Daoy (cell line): ENCODE data around the gene STX16. TPM values are rescaled to one million over a fixed set of nuclear protein-coding genes. Genes with fewer than 3 reads are reported as not detected.

Experiments
- DNase-seq: peaks from one replicate; pipeline ENCODE4 v3.0.0-alpha.2; 2015; ENCODE audit warnings: low read depth
- total RNA-seq: library from RNA; depleted of rRNA; stranded (reverse); fragments of >200 nt; shearing (Covaris generic); gene quantifications from 2 replicates; pipeline ENCODE4 v1.2.3, GENCODE V29; 2014; rRNA removed

The STX16 gene, protein sequence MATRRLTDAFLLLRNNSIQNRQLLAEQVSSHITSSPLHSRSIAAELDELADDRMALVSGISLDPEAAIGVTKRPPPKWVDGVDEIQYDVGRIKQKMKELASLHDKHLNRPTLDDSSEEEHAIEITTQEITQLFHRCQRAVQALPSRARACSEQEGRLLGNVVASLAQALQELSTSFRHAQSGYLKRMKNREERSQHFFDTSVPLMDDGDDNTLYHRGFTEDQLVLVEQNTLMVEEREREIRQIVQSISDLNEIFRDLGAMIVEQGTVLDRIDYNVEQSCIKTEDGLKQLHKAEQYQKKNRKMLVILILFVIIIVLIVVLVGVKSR
- 12.1 and 16.0 TPM in 2 replicates for total RNA-seq

DNA sequence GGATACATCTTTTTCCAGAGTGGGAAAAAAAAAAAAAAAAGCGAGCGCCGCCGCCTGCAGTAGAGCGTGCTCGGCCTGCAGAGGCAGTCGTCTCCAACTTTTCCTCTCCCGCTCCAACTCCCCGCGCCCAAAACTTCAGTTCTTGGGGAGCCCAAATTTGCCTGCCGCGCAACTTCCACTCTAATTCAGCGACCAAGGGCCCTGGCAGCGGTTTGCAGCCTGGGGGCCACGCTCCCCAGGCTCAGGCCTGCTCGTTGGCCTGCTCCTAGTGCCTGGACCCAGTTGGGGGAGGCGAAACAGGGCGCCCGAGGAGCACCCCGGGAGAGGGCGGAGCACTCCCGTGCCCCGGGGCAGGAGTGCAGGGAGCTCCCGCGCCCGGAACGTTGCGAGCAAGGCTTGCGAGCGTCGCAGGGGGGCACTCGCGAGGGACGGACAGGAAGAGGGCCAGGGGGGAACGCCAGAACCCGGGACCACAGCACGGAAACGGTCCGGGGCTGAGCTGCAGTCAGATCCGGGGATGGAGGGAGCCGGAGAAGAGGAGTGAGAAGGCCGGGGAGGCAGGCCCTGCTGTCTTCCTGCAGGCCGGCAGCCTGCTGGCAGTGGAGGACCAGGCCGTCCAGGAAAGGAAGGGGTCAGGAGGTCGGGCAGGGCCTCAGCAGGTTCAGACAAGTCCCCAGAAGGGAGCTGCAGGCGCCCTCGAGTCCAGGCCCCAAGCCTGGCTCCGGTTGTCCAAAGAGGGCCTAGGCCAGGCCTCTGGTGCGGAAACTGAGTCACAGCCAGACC is at the start of gene STX16:
Gene STX16 (plus strand): TSS at position 508 of the 783 bp plus-strand sequence. CDS start 724 bp downstream, outside the sequence.
- DNase-seq = peak; percentile 97

DNA sequence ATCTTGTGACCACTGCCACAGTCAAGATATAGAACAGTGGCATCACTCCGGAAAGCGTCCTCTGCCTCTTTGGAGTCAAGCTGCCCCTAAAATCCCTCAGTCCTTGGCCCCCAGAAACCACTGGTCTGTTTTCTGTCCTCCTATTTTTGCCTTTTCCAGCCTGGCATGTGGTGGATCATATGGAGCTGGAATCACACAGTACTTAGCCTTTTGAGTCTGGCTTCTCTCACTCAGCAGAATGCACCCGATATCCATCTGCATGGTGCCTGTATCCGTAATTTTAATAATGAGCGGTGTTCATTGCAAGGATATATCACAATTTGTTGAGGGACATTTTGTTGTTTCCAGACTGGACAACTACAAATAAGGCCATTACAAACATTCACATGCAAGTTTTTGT is 49.0 kb upstream of the STX16 start:
- DNase-seq = no peak

DNA sequence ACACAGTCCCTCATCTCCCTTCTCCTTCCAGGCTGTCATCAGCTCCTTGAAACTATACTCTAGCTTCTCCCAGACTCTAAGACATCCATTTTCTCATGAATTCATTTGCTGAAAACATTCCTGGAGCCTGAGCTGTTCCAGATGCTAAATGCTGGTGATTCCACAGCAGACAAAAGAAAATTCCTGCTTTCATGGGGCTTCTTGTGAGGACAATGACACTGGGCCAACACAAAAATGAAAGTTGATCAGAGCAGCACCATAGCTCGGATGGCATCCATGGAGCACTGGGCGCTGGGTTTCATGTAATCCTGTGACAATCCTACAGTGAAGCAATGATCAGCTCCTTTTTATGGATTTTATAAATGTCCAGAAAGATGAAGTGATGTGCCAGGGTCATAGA is 47.4 kb upstream of the STX16 start:
- DNase-seq = no peak

DNA sequence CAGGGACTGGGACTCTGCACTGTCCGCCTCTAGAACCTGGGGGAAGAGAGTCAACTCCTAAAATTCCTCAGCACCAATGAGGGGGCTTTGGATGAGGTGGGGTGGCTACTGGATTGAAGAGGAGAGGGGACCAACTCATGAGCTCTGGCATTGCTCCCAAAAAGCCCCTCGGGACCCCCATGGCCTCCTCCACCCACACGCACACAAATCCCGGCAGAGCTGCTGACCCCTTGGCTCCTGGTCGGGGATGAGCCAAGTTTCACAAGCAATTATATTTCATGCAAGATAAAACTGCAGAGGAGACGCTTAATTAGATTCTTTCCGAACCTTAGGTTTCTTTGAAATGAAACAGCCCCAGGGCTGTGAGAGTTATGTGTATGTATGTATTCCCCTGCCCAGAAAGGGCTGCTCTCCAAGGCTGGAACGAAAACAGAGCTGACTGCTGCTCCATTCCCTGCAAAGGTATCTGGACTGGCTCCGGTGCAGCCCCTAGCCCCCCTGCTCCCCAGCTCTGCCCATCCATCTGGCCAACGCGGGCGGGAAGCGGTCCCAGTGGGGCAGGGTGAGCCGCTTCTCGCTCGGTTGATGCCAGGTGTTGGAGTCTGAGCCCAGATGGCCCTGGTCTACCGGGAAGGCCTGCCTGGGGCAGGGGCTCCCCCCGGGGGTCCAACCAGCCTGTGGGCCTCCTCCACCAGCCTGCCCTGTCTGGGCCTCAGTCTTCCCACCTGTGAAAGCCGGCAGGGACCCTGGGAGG is 46.8 kb upstream of the STX16 start:
- no peak for DNase-seq

DNA sequence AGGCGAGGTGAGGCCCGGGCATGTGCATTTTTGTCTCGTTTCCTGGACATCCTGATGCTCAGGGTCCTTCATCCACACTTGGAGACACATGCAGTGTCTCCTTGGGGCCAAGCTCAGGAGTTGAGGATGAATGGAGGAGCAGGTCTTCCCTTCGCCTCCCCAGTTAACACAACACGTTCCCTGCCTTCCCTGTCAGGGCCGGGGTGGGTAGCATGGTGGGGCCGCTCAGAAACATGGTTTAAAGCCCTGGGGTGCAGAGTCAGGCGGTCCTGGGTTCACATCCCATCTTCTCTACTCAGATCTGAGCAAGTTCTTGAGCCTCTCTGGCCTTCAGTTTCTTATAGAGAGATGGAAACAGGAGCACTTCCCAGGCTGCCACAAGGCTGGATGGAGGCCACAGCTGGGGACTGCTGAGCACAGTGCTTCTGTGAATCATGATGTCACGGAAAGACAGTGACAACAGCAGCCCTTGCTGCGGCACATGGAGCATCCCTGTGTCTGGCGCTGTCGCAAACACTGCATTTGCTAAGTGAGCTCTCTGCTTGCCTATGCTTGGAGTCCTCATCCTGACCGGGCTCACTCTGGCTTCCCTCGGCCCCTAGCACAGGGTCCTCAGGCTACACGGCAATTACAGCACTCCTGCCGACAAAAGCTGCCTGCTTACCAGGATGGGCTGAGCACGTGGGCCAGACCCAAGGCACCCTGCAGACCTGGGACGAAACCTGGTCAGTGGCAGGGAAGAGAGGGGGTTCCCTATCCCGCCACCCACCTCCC is 45.6 kb upstream of the STX16 start:
- DNase-seq = no peak

DNA sequence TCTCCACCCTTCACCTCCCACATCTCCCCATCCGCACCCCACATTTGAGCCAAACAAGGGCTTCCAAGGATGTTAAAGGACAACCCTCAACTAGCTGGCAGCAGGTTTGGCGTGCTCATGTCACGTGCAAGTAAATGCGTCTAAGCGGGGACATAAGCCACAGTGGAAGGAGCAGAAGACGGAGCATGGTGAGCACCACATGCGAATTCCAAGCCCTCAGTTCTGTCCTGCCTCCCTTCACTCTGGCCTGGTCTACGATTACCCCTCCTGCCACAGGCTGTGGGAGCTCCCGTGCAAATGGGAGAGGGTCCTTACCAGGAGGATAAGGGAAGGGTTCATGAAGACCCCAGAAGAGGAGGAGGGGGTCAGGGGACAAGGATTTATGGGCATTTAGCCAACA is 44.9 kb upstream of the STX16 start:
- no peak for DNase-seq

DNA sequence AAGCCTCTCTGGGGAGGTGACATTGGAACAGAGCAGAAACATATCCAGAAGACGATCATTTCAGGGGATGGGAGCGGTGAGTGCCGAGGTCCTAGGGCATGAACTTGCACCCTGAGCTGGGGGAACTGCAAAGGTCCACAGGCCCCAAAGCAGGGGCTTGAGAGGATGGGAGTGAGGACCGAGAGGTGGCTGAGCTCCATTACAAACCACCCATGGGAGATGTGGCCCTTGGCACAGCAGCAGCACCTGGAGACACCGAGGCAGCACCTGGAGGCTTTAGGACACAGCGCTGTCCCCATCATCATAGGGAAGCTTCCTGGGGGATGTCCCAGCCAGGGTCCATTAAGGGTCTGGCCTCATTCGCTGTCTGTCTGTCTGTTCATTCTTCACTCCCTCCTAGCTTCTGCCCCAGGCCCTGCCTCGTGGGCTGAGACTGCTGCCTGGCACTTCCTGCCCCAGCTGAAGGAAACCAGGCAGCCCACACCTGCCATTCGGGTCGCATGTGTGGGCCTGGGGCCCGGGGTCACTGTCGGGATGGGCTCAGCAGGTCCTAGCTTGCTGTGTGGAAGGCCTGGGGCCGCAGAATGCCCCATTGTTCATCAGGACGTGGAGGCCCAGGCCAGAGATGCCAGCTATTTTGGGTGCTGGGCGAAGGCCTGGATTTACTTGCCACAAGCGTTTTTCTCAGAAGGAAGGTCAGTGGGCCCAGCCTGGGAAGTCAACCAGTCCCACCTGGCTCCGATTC is 42.8 kb upstream of the STX16 start:
- no peak for DNase-seq

DNA sequence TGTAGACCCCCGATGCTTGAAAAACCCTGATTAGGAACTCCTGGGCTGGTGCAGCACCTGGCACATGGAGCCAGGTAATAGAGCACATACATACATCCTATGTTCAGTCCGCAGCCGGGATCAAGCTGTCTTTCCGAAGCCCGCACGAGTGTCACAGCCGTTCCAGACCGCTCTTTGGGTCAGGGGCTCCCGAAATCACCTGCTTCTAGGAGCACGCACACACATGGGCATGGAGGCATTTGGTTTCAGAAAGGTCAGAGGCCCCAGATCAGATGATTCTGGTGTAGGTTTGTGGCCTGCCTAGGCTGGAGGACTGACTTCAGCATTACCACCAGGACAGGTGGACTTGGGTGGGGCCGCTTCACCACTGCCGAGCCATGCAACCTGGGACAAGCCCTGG is 42.1 kb upstream of the STX16 start:
- DNase-seq = no peak

DNA sequence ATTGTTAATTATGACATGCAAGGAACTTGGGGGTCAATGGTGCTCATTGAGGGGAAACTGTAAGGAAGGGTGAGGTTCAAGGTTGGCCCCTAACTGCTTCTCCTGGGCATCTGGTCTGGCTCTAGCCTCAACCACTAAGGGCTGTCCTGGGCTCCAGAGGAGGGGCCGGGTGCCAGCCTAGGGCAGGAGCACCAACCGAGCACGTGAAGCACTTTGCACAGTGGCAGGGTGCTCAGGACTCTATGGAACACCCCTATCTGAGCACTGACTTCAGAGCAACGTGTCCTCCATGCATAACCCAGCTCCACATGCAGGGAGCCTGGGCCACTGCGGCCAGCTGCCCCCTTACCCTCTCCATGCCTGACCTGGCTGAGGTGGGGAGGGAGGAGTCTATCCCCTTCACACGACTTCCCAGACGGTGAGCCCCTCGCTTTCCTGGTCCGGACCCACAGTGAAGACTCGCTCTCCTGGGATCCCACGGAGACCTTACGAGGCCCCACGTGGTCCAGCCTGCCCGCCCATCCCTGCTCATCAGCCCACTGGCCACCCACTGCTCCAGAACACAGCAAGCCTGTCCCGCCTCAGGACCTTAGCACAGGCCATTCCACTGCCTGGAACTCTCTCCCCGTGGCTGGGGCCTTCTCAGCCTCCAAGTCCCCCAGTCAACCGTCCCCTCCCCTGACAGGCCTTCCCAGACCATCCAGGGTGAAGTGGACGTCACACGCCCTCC is 40.8 kb upstream of the STX16 start:
- no peak for DNase-seq

DNA sequence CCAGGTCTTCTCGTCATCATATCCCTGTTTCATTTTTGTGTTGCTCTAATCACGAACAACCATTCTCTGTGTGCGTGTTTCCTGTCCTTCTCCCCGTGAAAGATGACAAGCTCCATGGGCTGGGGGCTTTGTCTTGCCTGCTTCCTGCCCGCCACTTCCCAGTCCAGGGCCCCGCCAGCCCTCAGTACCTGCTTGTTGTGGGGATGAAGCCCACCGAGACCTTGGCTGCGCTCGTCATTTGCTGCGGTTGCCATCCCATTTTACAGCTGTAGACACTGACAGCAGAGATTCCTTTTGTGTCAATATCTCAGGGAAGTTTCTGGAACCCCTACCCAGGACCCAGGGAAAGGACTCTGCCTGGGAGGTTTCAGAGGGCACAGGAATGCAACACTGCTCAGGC is 40.3 kb upstream of the STX16 start:
- no peak for DNase-seq

DNA sequence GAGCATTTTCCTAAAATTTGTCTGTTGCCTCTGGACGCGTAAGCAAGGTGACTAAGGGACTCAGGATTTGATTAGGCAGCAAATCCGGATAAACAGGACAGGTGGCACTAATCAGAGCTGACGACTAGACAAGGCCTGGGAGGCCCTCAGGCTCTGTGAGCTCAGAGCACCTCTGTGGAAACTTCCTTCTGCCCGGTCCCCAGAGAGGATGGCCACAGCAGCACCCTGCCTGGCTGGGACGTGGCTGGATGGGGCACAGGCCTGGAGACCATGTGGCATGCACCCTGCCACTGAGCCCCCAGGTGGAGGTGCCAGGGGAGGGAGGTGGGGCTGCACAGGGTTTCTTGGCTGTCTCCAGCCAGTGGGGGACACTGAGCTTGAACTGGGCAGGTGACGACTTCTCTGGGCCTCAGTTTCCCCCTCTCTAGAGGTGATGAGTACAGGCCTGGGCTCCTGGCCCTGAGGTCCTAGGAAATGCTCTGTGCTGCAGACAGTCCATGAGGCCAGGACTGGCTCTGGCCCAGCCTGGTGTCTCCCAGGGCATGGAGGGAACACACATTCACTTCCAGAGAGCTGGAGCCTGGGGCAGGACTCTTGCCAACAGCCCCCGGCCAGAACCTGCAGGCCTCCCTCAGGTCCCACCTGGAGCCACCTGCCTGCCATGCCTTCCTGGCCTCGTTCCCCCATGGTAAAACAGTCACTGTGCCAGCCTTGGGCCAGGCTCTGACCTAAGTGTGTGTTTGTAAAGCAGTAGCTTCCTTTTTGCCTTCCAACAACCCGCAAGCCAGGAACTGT is 39.6 kb upstream of the STX16 start:
- no peak for DNase-seq

DNA sequence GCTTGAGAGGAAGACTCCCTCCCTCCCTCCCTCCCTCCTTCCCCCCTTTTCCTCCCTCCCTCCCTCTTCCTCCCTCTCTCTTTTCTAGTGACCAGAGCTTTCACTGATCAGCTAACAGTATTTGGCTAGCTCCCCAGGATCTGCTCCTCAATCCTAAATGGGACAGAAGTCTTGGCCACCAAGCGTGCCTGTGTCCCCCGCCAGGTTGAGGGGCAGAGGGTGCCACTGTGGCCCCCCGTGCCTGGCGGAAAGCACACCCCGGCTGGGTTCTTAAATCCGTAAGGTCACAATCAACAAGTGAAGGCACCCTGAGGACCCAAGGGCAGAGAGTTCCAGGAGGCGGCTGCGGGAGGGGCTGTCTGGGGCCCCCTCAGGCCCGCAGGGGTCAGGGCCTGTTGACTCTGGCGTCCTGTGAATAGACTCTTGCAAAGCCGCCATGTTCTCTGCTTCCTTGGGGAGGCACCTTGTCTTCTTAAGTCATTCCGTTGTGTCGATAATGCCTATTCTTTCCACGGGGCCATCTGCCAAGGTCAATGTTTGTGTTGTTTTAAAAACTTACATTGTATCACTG is 38.9 kb upstream of the STX16 start:
- DNase-seq = no peak

DNA sequence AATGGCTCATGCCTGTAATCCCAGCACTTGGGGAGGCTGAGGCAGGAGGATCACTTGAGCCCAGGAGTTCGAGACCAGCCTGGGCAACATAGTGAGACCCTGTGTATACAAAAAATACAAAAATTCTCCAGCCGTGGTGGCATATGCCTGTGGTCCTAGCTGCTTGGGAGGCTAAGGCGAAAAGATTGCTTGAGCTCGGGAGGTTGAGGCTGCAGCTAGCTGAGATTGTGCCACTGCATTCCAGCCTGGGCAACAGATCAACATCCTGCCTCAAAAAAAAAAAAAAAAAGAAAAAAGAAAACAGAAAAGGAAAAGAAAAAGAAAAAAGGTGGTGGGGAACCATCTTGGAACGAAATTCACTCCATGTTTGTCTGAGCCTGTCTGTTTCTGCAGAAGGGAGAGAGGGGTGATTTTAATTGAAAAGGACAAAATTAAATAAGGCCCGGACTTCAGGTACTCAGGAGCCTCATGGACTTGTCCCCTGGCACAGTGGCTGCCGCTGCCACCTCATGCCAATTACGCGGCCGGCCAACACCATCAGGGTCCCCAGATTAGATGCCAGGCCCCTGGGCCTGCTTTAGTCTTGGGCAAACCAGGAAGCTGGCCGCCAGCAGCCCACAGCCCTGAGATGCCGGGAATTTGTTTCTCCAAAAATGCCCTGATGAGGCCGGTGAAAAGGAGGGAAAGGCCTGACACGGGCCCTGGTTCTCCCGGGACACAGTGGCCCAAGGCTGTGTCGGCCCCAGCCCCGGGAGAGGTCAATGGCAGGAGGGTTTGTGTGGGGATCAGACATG is 37.8 kb upstream of the STX16 start:
- DNase-seq = no peak

DNA sequence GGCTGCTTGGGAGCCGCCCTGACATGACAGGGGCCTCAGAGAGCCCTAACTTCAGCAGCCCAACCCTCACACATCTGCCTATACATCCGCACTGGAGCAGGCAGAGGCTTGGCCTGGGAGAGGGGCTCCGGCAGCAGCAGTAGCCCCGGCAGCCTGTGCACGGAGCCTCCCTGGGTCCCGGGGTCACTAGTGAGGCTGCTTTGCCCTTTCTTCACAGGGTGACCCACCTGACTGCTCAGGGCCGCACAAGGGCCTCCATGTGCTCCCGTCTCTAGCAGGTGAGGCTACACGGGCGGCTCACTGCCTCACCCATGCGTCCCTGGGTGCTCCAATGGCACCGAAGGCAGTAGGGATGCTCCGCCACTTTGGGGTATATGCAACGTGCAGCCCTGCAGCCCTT is 36.7 kb upstream of the STX16 start:
- no peak for DNase-seq

DNA sequence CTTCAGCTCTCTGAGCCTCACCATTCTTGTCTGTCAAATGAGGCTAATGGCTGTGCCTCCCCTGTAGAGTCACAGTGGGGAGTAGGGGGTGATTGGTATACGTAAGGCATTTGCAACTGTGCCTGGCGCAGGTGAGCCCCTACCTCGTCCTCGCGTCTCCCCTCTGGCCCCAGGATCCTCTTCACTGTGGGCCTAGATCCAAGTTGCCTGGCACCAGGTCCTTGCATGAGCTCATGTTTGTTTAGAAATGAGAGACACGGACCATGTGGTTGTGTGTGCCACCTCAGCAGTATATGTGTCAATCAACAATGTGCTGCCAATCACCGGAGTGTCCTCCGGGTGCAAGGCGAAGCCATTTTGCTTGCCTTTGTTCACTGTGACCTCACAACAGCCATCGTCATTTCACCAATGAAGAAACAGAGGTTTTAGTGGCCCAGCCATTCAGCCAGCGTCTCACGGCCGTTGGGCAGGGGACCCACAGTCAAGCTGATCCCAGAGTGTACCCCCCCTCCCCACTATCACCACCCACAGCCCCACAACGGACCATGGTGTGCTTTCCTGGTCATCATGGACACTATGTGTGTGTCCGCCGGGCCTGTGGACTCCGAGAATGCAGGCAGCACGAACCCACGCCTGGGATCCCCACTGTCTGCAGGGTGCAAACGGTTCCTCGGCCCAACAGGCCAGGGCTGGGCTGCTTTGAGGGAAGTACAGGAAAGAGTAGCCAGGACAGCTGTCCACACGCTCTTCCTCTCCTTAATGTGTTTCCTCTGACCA is 35.9 kb upstream of the STX16 start:
- no peak for DNase-seq

DNA sequence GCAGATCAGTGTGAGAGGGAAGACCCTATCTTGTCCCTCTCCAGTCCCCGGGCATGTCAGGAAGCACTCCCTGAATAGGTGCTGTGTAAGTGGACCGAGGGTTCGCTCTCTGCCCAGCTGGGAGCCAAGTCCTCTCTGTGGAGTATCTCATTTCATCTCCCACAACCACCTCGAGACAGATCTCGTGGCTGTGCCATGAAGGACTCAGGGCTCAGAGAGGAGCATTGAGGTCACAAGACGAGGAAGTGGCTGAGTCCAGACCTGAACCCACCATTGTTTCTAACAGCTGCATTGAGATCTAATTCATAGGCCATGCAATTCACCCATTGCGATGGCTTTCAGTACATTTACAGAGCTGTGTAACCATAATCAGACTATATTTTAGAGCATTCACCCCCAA is 34.7 kb upstream of the STX16 start:
- no peak for DNase-seq

DNA sequence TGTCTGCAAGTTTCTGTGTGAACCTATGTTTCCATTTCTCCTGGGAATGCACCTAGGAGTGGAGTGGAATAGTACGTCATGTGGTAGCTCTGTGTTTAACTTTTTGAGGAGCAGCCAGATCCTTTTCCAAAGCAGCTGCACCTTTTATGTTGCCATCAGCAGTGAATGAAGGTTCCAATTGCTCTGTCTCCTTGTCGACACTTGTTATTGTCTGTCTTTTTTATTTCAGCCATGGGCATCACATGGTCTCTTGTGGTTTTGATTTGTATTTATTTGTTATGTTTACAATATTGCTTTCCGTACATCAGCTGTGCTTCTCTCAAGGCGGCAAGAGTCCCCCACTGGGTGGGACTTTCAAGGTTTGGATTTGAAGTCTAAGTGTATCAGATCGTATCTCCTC is 33.9 kb upstream of the STX16 start:
- no peak for DNase-seq
